Endothelial cell of umbilical vein (primary cell): Measurements from ENCODE around the gene ADAMTS17.

Experiments
- JUN ChIP-seq: IDR thresholded peaks from 2 replicates; pipeline ENCODE4 v1.6.1; 2011; ENCODE audit warnings: borderline replicate concordance, low read depth; ENCODE audit not compliant: insufficient read length, insufficient read depth
- MAX ChIP-seq: IDR thresholded peaks from 2 replicates; pipeline ENCODE4 v1.6.1; 2011; ENCODE audit not compliant: insufficient read depth, insufficient read length

GRCh38 chr15:99978426-99978825 is 363.3 kb downstream of the ADAMTS17 start:
- no peak for TF ChIP-seq MAX
- no peak for TF ChIP-seq JUN
